Neuronal stem cell (in vitro differentiated cells): ENCODE results near the gene C2CD4C.

Experiments
- DNase-seq: peaks from one replicate; pipeline ENCODE4 v3.0.0-alpha.2; 2013; ENCODE audit warnings: low spot score
- H2AFZ ChIP-seq: one replicate; pipeline ENCODE4 v1.6.1; 2013; ENCODE audit warnings: mild to moderate bottlenecking, low read length, inconsistent platforms
- H2AK5ac ChIP-seq: 2 replicates; pipeline ENCODE4 v1.6.1; 2013; ENCODE audit warnings: low read depth, mild to moderate bottlenecking, inconsistent platforms, low read length, moderate library complexity, mixed read lengths
- H2BK120ac ChIP-seq: 2 replicates; pipeline ENCODE4 v1.6.1; 2013; ENCODE audit warnings: low read depth, mild to moderate bottlenecking, inconsistent platforms, low read length, moderate library complexity, mixed read lengths
- H2BK12ac ChIP-seq: one replicate; pipeline ENCODE4 v1.6.1; 2013; ENCODE audit warnings: low read length, inconsistent platforms
- H2BK15ac ChIP-seq: 2 replicates; pipeline ENCODE4 v1.6.1; 2013; ENCODE audit warnings: mild to moderate bottlenecking, low read length, inconsistent platforms, mixed read lengths
- H2BK5ac ChIP-seq: one replicate; pipeline ENCODE4 v1.6.1; 2013; ENCODE audit warnings: inconsistent platforms, mild to moderate bottlenecking, low read length, moderate library complexity
- H3K14ac ChIP-seq: one replicate; pipeline ENCODE4 v1.6.1; 2013; ENCODE audit warnings: low read length, inconsistent platforms
- H3K18ac ChIP-seq: 2 replicates; pipeline ENCODE4 v1.6.1; 2013; ENCODE audit warnings: low read length, inconsistent platforms
- H3K23ac ChIP-seq: 2 replicates; pipeline ENCODE4 v1.6.1; 2013; ENCODE audit warnings: low read depth, mild to moderate bottlenecking, mixed read lengths, low read length, inconsistent platforms; ENCODE audit not compliant: poor library complexity
- H3K27ac ChIP-seq: replicated peaks from 3 replicates; pipeline ENCODE4 v1.5.1; 2013; ENCODE audit warnings: low read length, inconsistent platforms
- H3K27me3 ChIP-seq, 3 experiments: 2 replicates each; pipeline ENCODE4 v1.6.1; 2013; ENCODE audit warnings: low read length in 3 of 3, mild to moderate bottlenecking in 2 of 3, inconsistent platforms in 1 of 3, low read depth in 1 of 3, mixed read lengths in 1 of 3, moderate library complexity in 1 of 3; ENCODE audit not compliant: control insufficient read depth in 3 of 3, insufficient read depth in 3 of 3
- H3K36me3 ChIP-seq, 2 donors: replicated peaks in 1 of 2; 2 replicates each; pipeline ENCODE4 v1.6.1; 2013; ENCODE audit warnings: low read length in 2 of 2; ENCODE audit not compliant: control insufficient read depth in 2 of 2, insufficient read depth in 2 of 2
- H3K4ac ChIP-seq: 2 replicates; pipeline ENCODE4 v1.6.1; 2013; ENCODE audit warnings: inconsistent platforms, mild to moderate bottlenecking, low read length, moderate library complexity
- H3K4me1 ChIP-seq, 2 donors: 1 replicate in 1 of 2; 2 replicates in 1 of 2; pipeline ENCODE4 v1.6.1; 2013; ENCODE audit warnings: low read length in 2 of 2, low read depth in 1 of 2; ENCODE audit not compliant: control insufficient read depth in 2 of 2, insufficient read depth in 1 of 2
- H3K4me2 ChIP-seq: one replicate; pipeline ENCODE4 v1.6.1; 2013; ENCODE audit warnings: mild to moderate bottlenecking, low read length, inconsistent platforms; ENCODE audit not compliant: insufficient read depth, poor library complexity, severe bottlenecking
- H3K4me3 ChIP-seq, 2 donors: 2 replicates each; pipeline ENCODE4 v1.5.1; 2013; ENCODE audit warnings: low read length in 2 of 2, mild to moderate bottlenecking in 2 of 2, inconsistent platforms in 1 of 2, moderate library complexity in 1 of 2
- H3K79me1 ChIP-seq: one replicate; pipeline ENCODE4 v1.6.1; 2013; ENCODE audit warnings: low read depth, mild to moderate bottlenecking, inconsistent platforms, low read length, moderate library complexity
- H3K9ac ChIP-seq: one replicate; pipeline ENCODE4 v1.6.1; 2013; ENCODE audit warnings: mild to moderate bottlenecking, low read depth, low read length, inconsistent platforms; ENCODE audit not compliant: poor library complexity
- H3K9me3 ChIP-seq, 2 donors: replicated peaks in 1 of 2; 2 replicates each; pipeline versions ENCODE3 to v1.6.1; 2013; ENCODE audit warnings: low read length in 2 of 2, mild to moderate bottlenecking in 2 of 2, inconsistent platforms in 1 of 2, low read depth in 1 of 2, mixed read lengths in 1 of 2, moderate library complexity in 1 of 2; ENCODE audit not compliant: control insufficient read depth in 2 of 2, insufficient read depth in 1 of 2
- H4K8ac ChIP-seq: one replicate; pipeline ENCODE4 v1.6.1; 2013; ENCODE audit warnings: low read depth, mild to moderate bottlenecking, inconsistent platforms, low read length, moderate library complexity
- H4K91ac ChIP-seq: one replicate; pipeline ENCODE4 v1.6.1; 2013; ENCODE audit warnings: low read length, low read depth, mild to moderate bottlenecking, inconsistent platforms; ENCODE audit not compliant: poor library complexity
- WGBS, 2 donors: extraction: QIAGEN DNeasy Blood & Tissue Kit; methylation state at CpG; one replicate each; pipeline ENCODE4 v1.1.7; 2013; ENCODE audit warnings: missing lambda C conversion rate in 2 of 2, mixed read lengths in 1 of 2; ENCODE audit not compliant: insufficient read length in 2 of 2, insufficient replicate concordance in 1 of 2; ENCODE audit errors: extremely low coverage in 2 of 2; 5-methylcytosine and 5-hydroxymethylcytosine counted together

Gene C2CD4C

DNA sequence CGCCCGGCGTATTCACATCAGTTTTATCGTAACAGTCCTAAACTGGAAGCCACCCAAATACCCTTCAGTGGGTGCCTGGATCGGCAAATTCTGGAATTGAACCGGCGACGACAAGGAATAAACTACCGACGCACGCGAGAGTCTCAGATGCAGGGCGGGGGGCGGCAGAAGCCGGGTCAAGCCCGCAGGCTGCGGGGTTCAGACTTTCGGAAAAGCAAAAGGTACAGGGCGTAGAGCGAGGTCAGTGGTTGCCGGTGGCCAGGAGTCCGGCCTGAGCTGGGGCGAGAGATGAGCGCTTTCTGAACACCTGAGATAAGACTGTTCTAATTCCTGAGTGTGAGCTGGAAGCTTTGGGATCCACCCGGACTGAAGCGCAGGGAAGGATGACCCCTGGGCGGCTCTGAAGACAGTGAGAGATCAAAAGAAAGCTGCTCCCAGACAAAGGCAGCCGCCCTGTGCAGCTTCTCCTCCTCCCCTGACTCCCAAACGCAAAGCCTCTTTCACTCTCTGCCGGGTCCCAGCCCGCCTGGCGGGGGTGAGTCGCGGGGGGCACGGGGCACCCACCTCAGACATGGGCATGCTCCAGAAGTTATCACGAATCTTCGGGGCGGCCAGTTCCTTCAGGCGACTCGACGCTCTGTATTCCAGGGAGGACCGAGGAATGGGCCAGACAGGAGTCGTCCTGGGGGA is 38.2 kb downstream of the C2CD4C start:
- H3K4me1 ChIP-seq, result peaks cover 0 to 2% of the 10 kb centered on the region in 2 donors
- no peak overlapping the region for H2BK120ac ChIP-seq

DNA sequence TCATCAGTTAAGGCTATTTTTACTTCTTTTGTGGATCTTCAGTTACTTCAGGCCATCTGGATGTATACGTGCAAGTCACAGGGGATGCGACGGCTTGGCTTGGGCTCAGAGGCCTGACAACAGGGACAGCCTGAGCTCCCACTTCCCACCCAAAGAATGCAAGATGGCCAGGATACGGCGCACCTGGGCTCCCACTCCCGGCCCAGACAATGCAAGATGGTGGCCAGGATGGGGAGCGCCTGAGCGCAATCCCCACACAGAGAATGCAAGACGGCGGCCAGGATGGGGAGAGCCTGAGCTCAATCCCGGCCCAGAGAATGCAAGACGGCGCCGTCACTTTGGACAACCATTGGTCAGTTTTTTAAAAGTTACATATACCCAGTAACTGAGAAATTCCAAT is 39.1 kb downstream of the C2CD4C start:
- no peak overlapping the region for H3K4me2 ChIP-seq
- H3K36me3 ChIP-seq, result no peaks in the 10 kb centered on the region
- H2AK5ac ChIP-seq, result no peak overlapping the region
- no peak overlapping the region for H2AFZ ChIP-seq
- no CpG with 5 or more reads among the region's 14 CpGs for WGBS, 2 donors
- H2BK15ac ChIP-seq, result no peak overlapping the region
- H3K27ac ChIP-seq, result no peak overlapping the region
- no peak overlapping the region for H3K4me3 ChIP-seq
- no peak overlapping the region for H4K91ac ChIP-seq
- no peak overlapping the region for H4K8ac ChIP-seq
- H2BK120ac ChIP-seq, result no peak overlapping the region
- no peak overlapping the region for H3K9ac ChIP-seq
- H3K9me3 ChIP-seq, result peaks cover 0 to 2% of the 10 kb centered on the region in 2 donors
- DNase-seq, result no peak
- H3K14ac ChIP-seq, result no peak overlapping the region
- H2BK5ac ChIP-seq, result no peak overlapping the region
- no peak overlapping the region for H2BK12ac ChIP-seq
- no peak overlapping the region for H3K4ac ChIP-seq
- H3K79me1 ChIP-seq, result no peaks in the 10 kb centered on the region
- H3K4me1 ChIP-seq, result peaks cover 0 to 2% of the 10 kb centered on the region in 2 donors
- H3K27me3 ChIP-seq, result peaks cover 0 to 38% (median 0%) of the 10 kb centered on the region in 3 experiments
- H3K18ac ChIP-seq, result no peak overlapping the region
- no peak overlapping the region for H3K23ac ChIP-seq

More for the DNA sequence above, 38.2 kb downstream of the C2CD4C start:
- Histone ChIP-seq H4K8ac (no peak overlapping the region), H2BK12ac (no peak overlapping the region), H3K14ac (no peak overlapping the region), H2AK5ac (no peak overlapping the region), H3K4me2 (no peak overlapping the region), H3K18ac (peak overlapping the region; percentile 61), H4K91ac (no peak overlapping the region), H3K9ac (no peak overlapping the region), H2AFZ (peak overlapping the region; percentile 45), H2BK5ac (no peak overlapping the region), H3K27me3 (peaks cover 0 to 47% (median 0%) of the 10 kb centered on the region in 3 experiments), H3K4me3 (no peak overlapping the region), H3K79me1 (no peaks in the 10 kb centered on the region), H3K36me3 (no peaks in the 10 kb centered on the region), H3K9me3 (peaks cover 0 to 2% of the 10 kb centered on the region in 2 donors), H2BK15ac (peak overlapping the region; percentile 41), H3K23ac (no peak overlapping the region), H3K27ac (no peak overlapping the region), H3K4ac (no peak overlapping the region)
- DNase-seq, result no peak
- no CpG with 5 or more reads among the region's 43 CpGs for WGBS, 2 donors

DNA sequence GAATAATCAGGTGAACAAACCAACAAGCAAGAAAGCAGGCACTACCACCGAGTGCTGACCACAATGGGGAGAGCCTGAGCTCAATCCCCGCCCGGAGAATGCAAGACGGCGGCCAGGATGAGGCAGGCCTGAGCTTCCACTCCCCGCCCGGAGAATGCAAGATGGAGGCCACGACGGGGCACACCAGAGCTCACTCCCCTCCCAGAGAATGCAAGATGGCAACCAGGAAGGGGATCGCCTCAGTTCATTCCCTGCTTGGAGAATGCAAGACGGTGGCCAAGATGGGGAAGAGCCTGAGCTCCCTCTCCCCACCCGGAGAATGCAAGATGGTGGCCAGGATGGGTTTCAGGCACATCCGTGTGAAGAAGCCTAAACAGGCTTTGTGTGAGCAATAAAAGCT is 39.7 kb downstream of the C2CD4C start:
- Histone ChIP-seq H3K9me3 (peaks cover 0 to 2% of the 10 kb centered on the region in 2 donors), H3K79me1 (no peaks in the 10 kb centered on the region), H3K14ac (no peak overlapping the region), H3K4ac (peak overlapping the region; percentile 60), H3K9ac (no peak overlapping the region), H3K4me1 (peaks cover 0 to 2% of the 10 kb centered on the region in 2 donors), H3K4me2 (no peak overlapping the region), H2BK15ac (no peak overlapping the region), H3K23ac (no peak overlapping the region), H3K27me3 (peaks cover 0 to 31% (median 0%) of the 10 kb centered on the region in 3 experiments), H2BK5ac (peak overlapping the region; percentile 68), H2BK12ac (peak overlapping the region; percentile 52), H2AFZ (peak overlapping the region; percentile 67), H3K36me3 (no peaks in the 10 kb centered on the region), H3K18ac (peak overlapping the region; percentile 61), H3K4me3 (no peak overlapping the region), H2AK5ac (peak overlapping the region; percentile 59), H4K8ac (peak overlapping the region; percentile 32), H4K91ac (no peak overlapping the region), H2BK120ac (no peak overlapping the region), H3K27ac (no peak overlapping the region)
- no peak for DNase-seq
- WGBS, 2 donors, result no CpG with 5 or more reads among the region's 13 CpGs

DNA sequence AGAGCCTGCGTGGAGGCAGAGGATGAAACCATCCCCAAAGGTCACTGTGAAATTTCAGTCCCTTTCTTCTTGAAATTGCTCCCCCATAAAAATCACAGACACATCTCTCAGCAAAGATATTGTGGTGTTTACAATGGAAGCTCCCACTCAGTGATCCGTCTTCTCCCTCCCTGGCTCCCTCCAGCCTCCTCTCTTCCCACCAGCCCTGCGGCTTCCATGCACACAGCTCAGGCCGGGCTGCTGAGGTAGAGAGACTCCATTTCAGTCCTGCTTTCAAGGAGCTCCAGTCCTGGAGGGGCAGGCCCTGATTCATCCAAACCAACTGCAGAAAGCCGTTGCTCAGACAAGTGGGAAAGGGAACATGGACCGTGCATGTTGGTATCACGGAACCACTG is 40.3 kb downstream of the C2CD4C start:
- Histone ChIP-seq H4K91ac (no peak overlapping the region), H2AFZ (peak overlapping the region; percentile 67), H3K4me3 (no peak overlapping the region), H4K8ac (no peak overlapping the region), H3K4me2 (no peak overlapping the region), H3K18ac (no peak overlapping the region), H3K14ac (peak overlapping the region; percentile 25), H3K27ac (no peak overlapping the region), H2BK12ac (peak overlapping the region; percentile 58), H3K36me3 (no peaks in the 10 kb centered on the region), H2BK5ac (peak overlapping the region; percentile 68), H2BK15ac (peak overlapping the region; percentile 30), H3K4ac (no peak overlapping the region), H3K27me3 (peaks cover 0 to 25% (median 0%) of the 10 kb centered on the region in 3 experiments), H3K4me1 (no peaks in the 10 kb centered on the region), H3K9ac (no peak overlapping the region), H3K23ac (no peak overlapping the region), H3K9me3 (peaks cover 0 to 2% of the 10 kb centered on the region in 2 donors), H2BK120ac (no peak overlapping the region), H2AK5ac (no peak overlapping the region), H3K79me1 (no peaks in the 10 kb centered on the region)
- DNase-seq, result no peak
- WGBS, 2 donors, result no CpG with 5 or more reads among the region's 7 CpGs
